ENCODE measurements around the gene JUP. TPM values are rescaled to one million over a fixed set of nuclear protein-coding genes. Genes with fewer than 3 reads are reported as not detected.
A peak's percentile ranks its signal among the peaks of the same experiment; 100 is the strongest.

The JUP gene
- total and polyA plus RNA-seq, 2 of the 13 experiments (the other 11 are each of a cell fraction or from before 2014, with no cell fraction given): 12.1 to 20.6 TPM

- TF ChIP-seq RERE (CRISPR knock-in tag; IDR thresholded peaks at IDR 0.05; ENCODE audit: low read depth) (peak; percentile 48; the same call in 1 of the 2 replicates), ZNF75D (CRISPR knock-in tag; IDR thresholded peaks at IDR 0.05; ENCODE audit: borderline replicate concordance) (no peak), ZNF329 (CRISPR knock-in tag; IDR thresholded peaks at IDR 0.05; ENCODE audit: low read depth) (no peak), IKZF1 (IDR thresholded peaks at IDR 0.05) (no peak), ATF6 (CRISPR knock-in tag; conservative IDR thresholded peaks at IDR 0.05) (no peak), ZNF660 (CRISPR knock-in tag; IDR thresholded peaks at IDR 0.05; ENCODE audit: borderline replicate concordance, low read depth) (no peak), ZBTB10 (CRISPR knock-in tag; IDR thresholded peaks at IDR 0.05; ENCODE audit: borderline replicate concordance) (no peak), MXD4 (CRISPR knock-in tag; IDR thresholded peaks at IDR 0.05) (peak; percentile 54; the same call in 1 of the 2 replicates), ZNF7 (CRISPR knock-in tag; IDR thresholded peaks at IDR 0.05) (no peak), KDM4B (CRISPR knock-in tag; IDR thresholded peaks at IDR 0.05) (no peak), PHF21A (CRISPR knock-in tag; IDR thresholded peaks at IDR 0.05) (no peak; the same call in 1 of the 2 replicates)
- TF ChIP-seq, protein P1, sequence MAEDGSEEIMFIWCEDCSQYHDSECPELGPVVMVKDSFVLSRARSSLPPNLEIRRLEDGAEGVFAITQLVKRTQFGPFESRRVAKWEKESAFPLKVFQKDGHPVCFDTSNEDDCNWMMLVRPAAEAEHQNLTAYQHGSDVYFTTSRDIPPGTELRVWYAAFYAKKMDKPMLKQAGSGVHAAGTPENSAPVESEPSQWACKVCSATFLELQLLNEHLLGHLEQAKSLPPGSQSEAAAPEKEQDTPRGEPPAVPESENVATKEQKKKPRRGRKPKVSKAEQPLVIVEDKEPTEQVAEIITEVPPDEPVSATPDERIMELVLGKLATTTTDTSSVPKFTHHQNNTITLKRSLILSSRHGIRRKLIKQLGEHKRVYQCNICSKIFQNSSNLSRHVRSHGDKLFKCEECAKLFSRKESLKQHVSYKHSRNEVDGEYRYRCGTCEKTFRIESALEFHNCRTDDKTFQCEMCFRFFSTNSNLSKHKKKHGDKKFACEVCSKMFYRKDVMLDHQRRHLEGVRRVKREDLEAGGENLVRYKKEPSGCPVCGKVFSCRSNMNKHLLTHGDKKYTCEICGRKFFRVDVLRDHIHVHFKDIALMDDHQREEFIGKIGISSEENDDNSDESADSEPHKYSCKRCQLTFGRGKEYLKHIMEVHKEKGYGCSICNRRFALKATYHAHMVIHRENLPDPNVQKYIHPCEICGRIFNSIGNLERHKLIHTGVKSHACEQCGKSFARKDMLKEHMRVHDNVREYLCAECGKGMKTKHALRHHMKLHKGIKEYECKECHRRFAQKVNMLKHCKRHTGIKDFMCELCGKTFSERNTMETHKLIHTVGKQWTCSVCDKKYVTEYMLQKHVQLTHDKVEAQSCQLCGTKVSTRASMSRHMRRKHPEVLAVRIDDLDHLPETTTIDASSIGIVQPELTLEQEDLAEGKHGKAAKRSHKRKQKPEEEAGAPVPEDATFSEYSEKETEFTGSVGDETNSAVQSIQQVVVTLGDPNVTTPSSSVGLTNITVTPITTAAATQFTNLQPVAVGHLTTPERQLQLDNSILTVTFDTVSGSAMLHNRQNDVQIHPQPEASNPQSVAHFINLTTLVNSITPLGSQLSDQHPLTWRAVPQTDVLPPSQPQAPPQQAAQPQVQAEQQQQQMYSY (CRISPR knock-in tag; IDR thresholded peaks at IDR 0.05): no peak
These were observed 26.1 kb upstream of the JUP start, which contains the start of gene FKBP10 (continued) for GRCh38 chr17:41812381-41813151.
